Body of pancreas (tissue), 4 donors: Measurements from ENCODE around the gene PCNX1. TPM values are rescaled to one million over a fixed set of nuclear protein-coding genes. Genes with fewer than 3 reads are reported as not detected.
A peak's percentile ranks its signal among the peaks of the same experiment; 100 is the strongest.

Experiments
- ATAC-seq: fragments of 150-250 bp; one replicate; pipeline ENCODE4 v1.9.1; 2016
- DNase-seq, 4 donors: peaks; one replicate each; pipeline ENCODE4 v3.0.0-alpha.2; 2019
- H3K27ac ChIP-seq, 4 donors: fragments of 200-600 bp; sonication (generic); 1 replicate in 3 of 4; 2 replicates in 1 of 4; pipeline versions ENCODE4 v1.5.1 to v1.6.1; 2016 to 2019; ENCODE audit warnings: mild to moderate bottlenecking in 1 of 4, mixed read lengths in 1 of 4, moderate library complexity in 1 of 4
- H3K27me3 ChIP-seq, 2 donors: fragments of 200-600 bp; sonication (generic); one replicate each; pipeline ENCODE4 v1.6.0; 2016; ENCODE audit warnings: mild to moderate bottlenecking in 1 of 2
- H3K36me3 ChIP-seq, 2 donors: fragments of 200-600 bp; sonication (generic); replicated peaks in 1 of 2; 2 replicates each; pipeline ENCODE4 v1.5.1; 2016; ENCODE audit warnings: low read depth in 2 of 2; ENCODE audit not compliant: insufficient read depth in 1 of 2
- H3K4me1 ChIP-seq: fragments of 200-600 bp; sonication (generic); one replicate; pipeline ENCODE4 v1.6.0; 2016
- H3K4me3 ChIP-seq, 2 donors: fragments of 200-600 bp; sonication (generic); 1 replicate in 1 of 2; 2 replicates in 1 of 2; pipeline ENCODE4 v1.5.1; 2016 to 2019
- H3K9me3 ChIP-seq, 3 donors: fragments of 200-600 bp; sonication (generic); 1 replicate in 2 of 3; 2 replicates in 1 of 3; pipeline ENCODE4 v1.5.1; 2016
- CTCF ChIP-seq, 7 experiments: fragments of 450-650 bp in 4 of 7; fragments of 200-600 bp in 3 of 7; sonication (generic) in 3 of 7; IDR thresholded peaks; one replicate each; pipeline ENCODE4 v1.5.1; 2016 to 2019; ENCODE audit warnings: antibody characterized with exemption in 7 of 7
- POLR2A ChIP-seq, 3 donors: fragments of 450-650 bp; IDR thresholded peaks; one replicate each; pipeline ENCODE4 v1.6.1; 2016; ENCODE audit warnings: antibody characterized with exemption in 3 of 3, mild to moderate bottlenecking in 2 of 3
- WGBS, 2 donors: methylation state at CpG; one replicate each; pipeline ENCODE4 v1.1.5; 2017; 5-methylcytosine and 5-hydroxymethylcytosine counted together
- intact Hi-C: fragments of 100-400 bp; cut with DNase I; formaldehyde crosslinking; loops from one replicate; pipeline ENCODE4 v1.15.1; 2023
- total RNA-seq, 2 donors: library from RNA; depleted of rRNA; stranded (reverse); fragments of >200 nt; gene quantifications; one replicate each; pipeline ENCODE4 v1.1.0, GENCODE V29; 2016

The PCNX1 gene
- total RNA-seq, 2 donors from 2014 or later: 25.4 to 94.3 TPM

- peak overlapping the region; percentile 28 to 33 for H3K4me3 ChIP-seq
- H3K36me3 ChIP-seq: no peaks in the 10 kb centered on the region
- H3K4me1 ChIP-seq: peaks cover 12% of the 10 kb centered on the region
- WGBS, 2 donors: 18% methylated on average over 9 of the region's 9 CpGs
- H3K27ac ChIP-seq: peak overlapping the region; percentile 81 to 93 (median 90)
- intact Hi-C loops: no loop called here
- TF ChIP-seq POLR2A (IDR thresholded peaks at IDR 0.05) (no peak), CTCF (IDR thresholded peaks at IDR 0.05) (no peak)
- H3K27me3 ChIP-seq: no peaks in the 10 kb centered on the region
- ATAC-seq (peak; percentile 12), DNase-seq (peak in 1 of 4 donors; percentile 3)
- no peaks in the 10 kb centered on the region for H3K9me3 ChIP-seq
Measured at GRCh38 chr14:70906793-70907175, 475 bp upstream of the PCNX1 start.

GRCh38 chr14:70907996-70908934 is 1.0 kb downstream of the PCNX1 start:
- Histone ChIP-seq H3K4me1 (peaks cover 12% of the 10 kb centered on the region), H3K4me3 (peak overlapping the region; percentile 88 to 95), H3K36me3 (no peaks in the 10 kb centered on the region), H3K9me3 (no peaks in the 10 kb centered on the region), H3K27ac (peak overlapping the region; percentile 81 to 93 (median 90)), H3K27me3 (no peaks in the 10 kb centered on the region)
- peak in 1 of 3 donors; percentile 22 for TF ChIP-seq POLR2A (IDR thresholded peaks at IDR 0.05)
- no peak for TF ChIP-seq CTCF (IDR thresholded peaks at IDR 0.05)
- DNase-seq (peak; percentile 51 to 68 (median 58)), ATAC-seq (peak; percentile 18)
- intact Hi-C loops: no loop called here
- WGBS, 2 donors: 0% methylated on average over 22 to 62 of the region's 87 CpGs

GRCh38 chr14:70908935-70909641 is 1.8 kb downstream of the PCNX1 start:
- H3K4me3 ChIP-seq: peak overlapping the region in 1 of 2 donors; percentile 88
- intact Hi-C loops: no loop called here
- 38 to 45% methylated on average over 4 of the region's 4 CpGs for WGBS, 2 donors
- no peak for DNase-seq
- peak overlapping the region in 2 of 4 donors; percentile 92 to 93 for H3K27ac ChIP-seq
- no peaks in the 10 kb centered on the region for H3K27me3 ChIP-seq
- H3K4me1 ChIP-seq: peaks cover 12% of the 10 kb centered on the region
- no peaks in the 10 kb centered on the region for H3K36me3 ChIP-seq
- H3K9me3 ChIP-seq: no peaks in the 10 kb centered on the region
- TF ChIP-seq CTCF (IDR thresholded peaks at IDR 0.05) (no peak), POLR2A (IDR thresholded peaks at IDR 0.05) (no peak)
- no peak for ATAC-seq

- WGBS, 2 donors: 84 to 86% methylated on average over 9 of the region's 10 CpGs
- Histone ChIP-seq H3K4me1 (peaks cover 12% of the 10 kb centered on the region), H3K27me3 (no peaks in the 10 kb centered on the region), H3K36me3 (no peaks in the 10 kb centered on the region), H3K27ac (no peak overlapping the region), H3K4me3 (no peak overlapping the region), H3K9me3 (no peaks in the 10 kb centered on the region)
- DNase-seq (no peak), ATAC-seq (no peak)
- TF ChIP-seq POLR2A (IDR thresholded peaks at IDR 0.05) (no peak), CTCF (IDR thresholded peaks at IDR 0.05) (no peak)
- intact Hi-C loops: no loop called here
Measured at GRCh38 chr14:70909733-70910614, 2.7 kb downstream of the PCNX1 start.
